Endothelial cell (in vitro differentiated cells): Measurements from ENCODE around the gene CENPV. TPM values are rescaled to one million over a fixed set of nuclear protein-coding genes. Genes with fewer than 3 reads are reported as not detected.
"Not testable (repeated sequence)": the region's sequence is repeated elsewhere in the genome, so short reads cannot be mapped to it uniquely, and the experiment has no call there.

Experiments used
- DNase-seq: peaks from one replicate; pipeline ENCODE4 v3.0.0; 2021; ENCODE audit warnings: low spot score
- H3K27ac Mint-ChIP-seq: one replicate; pipeline ENCODE4 v1.8.0; 2021; ENCODE audit warnings: mixed read lengths, inconsistent platforms; ENCODE audit not compliant: unreplicated experiment
- H3K27me3 Mint-ChIP-seq: one replicate; pipeline ENCODE4 v1.8.0; 2021; ENCODE audit warnings: mild to moderate bottlenecking, moderate library complexity, mixed read lengths, inconsistent platforms; ENCODE audit not compliant: unreplicated experiment
- H3K36me3 Mint-ChIP-seq: one replicate; pipeline ENCODE4 v1.8.0; 2021; ENCODE audit warnings: mild to moderate bottlenecking, low read depth, mixed read lengths, inconsistent platforms; ENCODE audit not compliant: unreplicated experiment
- H3K4me1 Mint-ChIP-seq: one replicate; pipeline ENCODE4 v1.8.0; 2021; ENCODE audit warnings: mild to moderate bottlenecking, mixed read lengths, inconsistent platforms; ENCODE audit not compliant: unreplicated experiment
- H3K4me3 Mint-ChIP-seq: one replicate; pipeline ENCODE4 v1.8.0; 2021; ENCODE audit warnings: mild to moderate bottlenecking, mixed read lengths, inconsistent platforms; ENCODE audit not compliant: unreplicated experiment
- H3K9me3 Mint-ChIP-seq: one replicate; pipeline ENCODE4 v1.8.0; 2021; ENCODE audit warnings: mixed read lengths, inconsistent platforms; ENCODE audit not compliant: unreplicated experiment
- long read RNA-seq: library from polyadenylated mRNA; unstranded; transcript quantifications from one replicate; pipeline ENCODE4 v2.0.0, GENCODE V29; 2020; ENCODE audit not compliant: unreplicated experiment
- total RNA-seq: library from RNA; stranded (reverse); fragmentation: NEBNext Ultra II Directional; extraction: Animal tissue kit (Norgen Biotek cat#: 25700); gene quantifications from one replicate; pipeline ENCODE4 v1.2.1, GENCODE V29; 2021; ENCODE audit not compliant: unreplicated experiment
- TF ChIP-seq, protein P1 (sequence below): fragments of 200-600 bp; sonication (generic); IDR thresholded peaks from one replicate; pipeline ENCODE4 v1.5.0; 2021; ENCODE audit warnings: antibody characterized with exemption; ENCODE audit not compliant: unreplicated experiment

Gene CENPV
- total RNA-seq: 11.4 TPM
- long read RNA-seq, transcript CENPV-201 (5 exons, 1,165 nt): major isoform, 7 of 10 reads
- long read RNA-seq, partial matches to known transcripts: 0 of 10 reads
- long read RNA-seq, other reads (novel, unspliced or antisense): 2 of 10 reads

DNA sequence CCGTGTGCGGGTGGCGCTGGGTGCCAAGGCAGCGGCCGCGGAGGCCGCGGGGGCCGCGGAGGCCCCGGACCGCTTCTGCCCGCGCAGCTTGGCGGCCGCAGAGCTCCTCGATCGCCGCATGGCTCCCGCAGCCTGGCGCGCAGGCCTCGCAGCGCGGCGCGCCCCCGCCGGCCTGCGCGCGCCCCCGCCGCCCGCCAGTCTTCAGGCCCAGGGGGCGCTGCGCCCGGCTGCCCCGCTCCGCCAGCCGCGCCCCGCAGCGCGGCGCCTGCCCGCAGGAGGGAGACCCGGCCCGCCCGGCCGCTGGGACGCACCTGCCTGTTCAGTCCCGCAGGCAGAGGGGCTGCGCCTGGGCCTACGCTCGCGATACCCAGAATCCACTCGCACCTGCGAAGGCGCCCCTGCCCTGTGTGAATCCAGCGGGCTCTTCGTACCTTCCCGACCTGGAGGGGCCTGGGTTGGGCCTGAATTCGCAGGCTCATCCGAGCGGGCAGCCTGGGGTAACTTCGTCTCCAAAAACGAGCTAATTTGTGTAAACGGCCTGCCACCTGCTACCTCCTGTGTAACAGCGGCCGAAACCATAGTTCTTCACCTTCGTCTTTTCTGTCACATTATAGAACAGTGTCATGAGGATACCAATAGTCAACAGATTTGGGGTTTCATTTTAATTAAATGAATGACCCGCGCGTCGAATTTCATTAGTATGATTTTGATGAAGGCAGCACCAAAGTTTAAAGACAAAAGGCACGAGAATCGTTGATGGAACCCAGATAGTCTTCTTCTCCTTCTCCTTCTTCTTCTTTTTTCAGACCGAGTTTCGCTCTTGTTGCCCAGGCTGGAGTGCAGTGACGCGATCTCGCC, at the start of gene CENPV:
CENPV (minus strand) TSS at position 153 of the 858 bp plus-strand sequence; CDS start at position 120, 33 bp downstream.
- Mint-ChIP-seq H3K4me3 (peak within 1 kb of the TSS; percentile 91), H3K4me1 (peaks cover 13% of the 10 kb centered on the region), H3K27ac (no peak within 1 kb of the TSS), H3K27me3 (peaks cover 15% of the 10 kb centered on the region), H3K36me3 (no peaks in the 10 kb centered on the region), H3K9me3 (no peaks in the 10 kb centered on the region)
- TF ChIP-seq, protein P1, sequence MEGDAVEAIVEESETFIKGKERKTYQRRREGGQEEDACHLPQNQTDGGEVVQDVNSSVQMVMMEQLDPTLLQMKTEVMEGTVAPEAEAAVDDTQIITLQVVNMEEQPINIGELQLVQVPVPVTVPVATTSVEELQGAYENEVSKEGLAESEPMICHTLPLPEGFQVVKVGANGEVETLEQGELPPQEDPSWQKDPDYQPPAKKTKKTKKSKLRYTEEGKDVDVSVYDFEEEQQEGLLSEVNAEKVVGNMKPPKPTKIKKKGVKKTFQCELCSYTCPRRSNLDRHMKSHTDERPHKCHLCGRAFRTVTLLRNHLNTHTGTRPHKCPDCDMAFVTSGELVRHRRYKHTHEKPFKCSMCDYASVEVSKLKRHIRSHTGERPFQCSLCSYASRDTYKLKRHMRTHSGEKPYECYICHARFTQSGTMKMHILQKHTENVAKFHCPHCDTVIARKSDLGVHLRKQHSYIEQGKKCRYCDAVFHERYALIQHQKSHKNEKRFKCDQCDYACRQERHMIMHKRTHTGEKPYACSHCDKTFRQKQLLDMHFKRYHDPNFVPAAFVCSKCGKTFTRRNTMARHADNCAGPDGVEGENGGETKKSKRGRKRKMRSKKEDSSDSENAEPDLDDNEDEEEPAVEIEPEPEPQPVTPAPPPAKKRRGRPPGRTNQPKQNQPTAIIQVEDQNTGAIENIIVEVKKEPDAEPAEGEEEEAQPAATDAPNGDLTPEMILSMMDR: no peak
- peak; percentile 67 for DNase-seq

DNA sequence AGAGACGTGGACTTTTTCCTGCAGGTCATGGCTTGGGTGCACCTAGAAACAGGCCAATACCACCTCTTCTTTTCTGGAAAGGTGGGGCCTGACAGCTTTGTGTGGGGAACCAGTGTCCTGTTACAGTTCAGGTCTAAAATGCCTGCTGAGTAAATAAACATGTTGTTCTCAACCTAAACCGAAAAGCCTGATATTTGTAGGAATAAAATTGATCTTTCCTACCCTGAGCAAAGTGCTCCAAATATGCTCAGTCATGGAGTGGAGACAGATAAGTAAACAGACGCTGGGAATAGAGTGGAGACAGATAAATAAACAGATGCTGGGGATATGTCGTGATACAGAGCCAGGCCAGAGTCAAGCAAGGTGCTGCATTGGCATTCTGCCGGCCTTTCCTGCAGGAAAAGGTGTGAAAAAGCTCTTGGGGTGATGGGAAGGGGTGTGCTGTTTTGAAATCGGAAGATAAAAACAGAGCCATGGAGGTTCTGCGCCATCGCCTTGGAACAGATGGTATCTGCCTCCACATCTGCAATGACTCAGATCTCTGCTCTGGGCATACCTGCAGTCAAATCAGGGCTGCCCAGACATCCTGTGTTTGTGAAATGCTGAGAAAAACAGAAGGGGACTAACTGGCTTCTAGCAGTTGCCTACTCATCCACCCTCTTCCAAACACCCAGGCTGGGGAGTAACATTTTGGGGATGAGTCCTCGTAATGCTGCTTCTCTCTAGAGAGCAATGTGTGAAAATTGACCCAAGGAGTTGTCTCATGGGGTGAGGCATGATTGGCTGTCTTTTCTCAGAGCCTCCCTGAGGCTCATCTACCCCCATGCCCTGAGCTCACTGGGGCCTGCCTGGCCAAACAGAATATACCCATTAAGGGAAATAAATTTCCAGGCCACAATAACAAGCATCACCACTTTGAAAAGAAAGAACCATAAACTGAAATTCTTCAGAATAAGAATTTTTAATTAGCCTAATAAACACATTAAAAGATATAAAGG, 45.3 kb upstream of the CENPV start:
- H3K9me3 Mint-ChIP-seq: no peaks in the 10 kb centered on the region
- peak overlapping the region; percentile 96 for H3K27ac Mint-ChIP-seq
- H3K4me3 Mint-ChIP-seq: peak overlapping the region; percentile 10
- peaks cover 8% of the 10 kb centered on the region for H3K27me3 Mint-ChIP-seq
- DNase-seq: peak; percentile 64
- H3K4me1 Mint-ChIP-seq: peaks cover 43% of the 10 kb centered on the region
- TF ChIP-seq, protein P1: no peak
- no peaks in the 10 kb centered on the region for H3K36me3 Mint-ChIP-seq

DNA sequence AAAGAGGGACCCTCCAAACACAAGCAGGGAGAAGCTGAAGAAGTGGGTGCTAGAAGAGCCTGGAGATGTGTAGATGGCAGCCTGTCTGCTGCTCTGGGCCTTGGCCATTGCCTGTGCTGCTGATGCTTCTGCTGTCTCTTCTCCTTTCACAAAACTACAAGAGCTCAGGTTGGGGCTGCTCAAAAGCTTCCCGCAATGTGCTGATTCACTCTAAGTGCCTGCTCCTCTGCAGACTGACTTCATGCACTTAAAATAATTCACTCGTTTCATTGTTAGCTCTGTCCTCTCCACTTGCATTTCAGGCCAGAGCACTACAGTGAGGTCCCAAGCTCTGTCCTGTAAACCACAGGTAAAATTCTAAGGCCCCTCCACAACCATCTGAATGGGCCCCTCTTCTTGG, 43.4 kb upstream of the CENPV start:
- DNase-seq, H3K4me3 Mint-ChIP-seq, H3K36me3 Mint-ChIP-seq, H3K9me3 Mint-ChIP-seq, H3K27me3 Mint-ChIP-seq: not testable (repeated sequence)
- H3K4me1 Mint-ChIP-seq: peaks cover 43% of the 10 kb centered on the region
- H3K27ac Mint-ChIP-seq: peak overlapping the region; percentile 96

DNA sequence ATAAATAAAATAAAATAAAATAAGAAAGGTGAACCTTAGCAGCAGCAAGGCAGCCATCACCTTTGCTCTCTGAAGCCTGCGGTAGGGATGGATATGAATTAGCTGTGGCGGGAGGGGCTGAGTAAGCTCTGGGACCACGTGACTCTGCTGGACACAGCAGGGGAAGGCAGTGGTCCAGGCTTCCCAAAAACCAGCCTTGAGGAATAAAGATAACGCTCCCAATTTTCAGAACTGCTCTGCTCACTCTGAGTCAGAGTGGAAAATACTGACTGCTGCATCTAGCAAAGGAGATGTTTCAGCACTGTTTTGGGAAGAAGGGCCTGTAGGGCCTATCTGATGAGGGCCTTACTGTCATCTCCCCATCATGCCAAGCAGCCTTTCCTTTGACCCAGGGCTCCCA, 42.6 kb upstream of the CENPV start:
- H3K27ac Mint-ChIP-seq, H3K36me3 Mint-ChIP-seq, H3K27me3 Mint-ChIP-seq: not testable (repeated sequence)

DNA sequence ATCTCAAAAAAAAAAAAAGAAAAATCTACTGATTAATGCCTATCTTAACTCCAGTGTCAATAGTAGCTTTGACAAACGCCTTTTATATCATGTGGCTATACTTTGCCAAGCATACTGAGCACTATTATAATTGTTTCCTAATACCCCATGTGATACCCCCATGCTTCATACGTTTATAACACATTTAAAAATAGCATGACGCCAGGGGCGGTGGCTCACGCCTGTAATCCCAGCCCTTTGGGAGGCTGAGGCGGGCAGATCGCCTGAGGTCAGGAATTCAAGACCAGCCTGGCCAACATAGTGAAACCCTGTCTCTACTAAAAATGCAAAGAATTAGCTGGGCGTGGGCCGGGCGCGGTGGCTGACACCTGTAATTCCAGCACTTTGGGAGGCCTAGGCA, 39.2 kb upstream of the CENPV start:
- not testable (repeated sequence) for H3K4me3 Mint-ChIP-seq, DNase-seq, H3K27ac Mint-ChIP-seq, H3K9me3 Mint-ChIP-seq, H3K27me3 Mint-ChIP-seq, H3K36me3 Mint-ChIP-seq
- peaks cover 21% of the 10 kb centered on the region for H3K4me1 Mint-ChIP-seq

More for the DNA sequence above, 42.6 kb upstream of the CENPV start:
- H3K9me3 Mint-ChIP-seq, H3K4me3 Mint-ChIP-seq, DNase-seq: not testable (repeated sequence)
- peaks cover 42% of the 10 kb centered on the region for H3K4me1 Mint-ChIP-seq

DNA sequence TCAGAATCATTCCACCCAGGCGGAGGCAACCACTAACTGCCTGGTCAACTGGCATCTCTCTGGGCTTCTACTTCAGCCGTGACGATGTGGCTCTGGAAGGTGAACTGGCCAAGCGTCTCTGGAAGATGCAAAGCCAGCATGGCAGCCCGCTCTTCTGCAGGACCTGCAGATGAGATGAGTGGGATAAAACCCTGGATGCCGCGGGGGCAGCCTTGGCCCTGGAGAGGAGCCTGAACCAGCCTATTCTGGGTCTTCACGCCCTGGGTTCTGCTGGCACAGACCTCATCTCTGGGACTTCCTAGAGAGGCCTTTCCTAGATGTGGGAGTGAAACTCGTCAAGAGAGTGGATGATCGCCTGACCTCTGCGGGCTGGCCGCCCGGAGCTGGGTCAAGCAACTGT, 38.2 kb upstream of the CENPV start:
- DNase-seq: no peak
- H3K9me3 Mint-ChIP-seq: no peaks in the 10 kb centered on the region
- no peak overlapping the region for H3K4me3 Mint-ChIP-seq
- no peak overlapping the region for H3K27ac Mint-ChIP-seq
- TF ChIP-seq, protein P1: no peak
- H3K36me3 Mint-ChIP-seq: no peaks in the 10 kb centered on the region
- H3K4me1 Mint-ChIP-seq: peaks cover 11% of the 10 kb centered on the region
- peaks cover 2% of the 10 kb centered on the region for H3K27me3 Mint-ChIP-seq

DNA sequence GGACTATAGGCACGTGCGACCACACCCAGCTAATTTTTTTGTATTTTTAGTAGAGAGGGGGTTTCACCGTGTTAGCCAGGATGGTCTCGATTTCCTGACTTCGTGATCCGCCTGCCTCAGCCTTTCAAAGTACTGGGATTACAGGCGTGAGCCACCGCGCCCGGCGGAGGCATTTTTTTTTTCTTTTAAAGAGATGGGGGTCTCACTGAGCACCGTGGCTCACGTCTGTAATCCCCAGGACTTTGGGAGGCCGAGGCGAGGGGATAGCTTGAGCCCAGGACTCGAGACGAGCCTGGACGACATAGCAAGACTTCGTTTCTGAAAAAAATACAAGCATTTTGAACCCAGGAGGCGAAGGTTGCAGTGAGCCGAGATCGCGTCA, 32.8 kb upstream of the CENPV start:
- H3K4me3 Mint-ChIP-seq: peak overlapping the region; percentile 91
- H3K9me3 Mint-ChIP-seq, DNase-seq: not testable (repeated sequence)
- peak overlapping the region; percentile 95 for H3K27ac Mint-ChIP-seq
- H3K36me3 Mint-ChIP-seq: peaks cover 22% of the 10 kb centered on the region
- H3K4me1 Mint-ChIP-seq: peaks cover 34% of the 10 kb centered on the region
- peaks cover 16% of the 10 kb centered on the region for H3K27me3 Mint-ChIP-seq
